HEK293 (cell line): ENCODE data around the gene CFAP97.

Experiments
- KLF16 ChIP-seq: fragments of 450-650 bp; formaldehyde crosslinking; IDR thresholded peaks from 2 replicates; pipeline ENCODE4 v1.5.1; 2017; ENCODE audit warnings: missing biosample characterization, missing genetic modification characterization
- TCF7L2 ChIP-seq: IDR thresholded peaks from 2 replicates; pipeline ENCODE4 v1.6.1; 2011; ENCODE audit warnings: low read depth, mild to moderate bottlenecking, inconsistent platforms, low read length, moderate library complexity, borderline replicate concordance
- ZNF239 ChIP-seq: fragments of 450-650 bp; formaldehyde crosslinking; IDR thresholded peaks from 2 replicates; pipeline ENCODE4 v1.5.1; 2016; ENCODE audit warnings: missing biosample characterization, missing genetic modification characterization
- ZNF366 ChIP-seq: fragments of 450-650 bp; formaldehyde crosslinking; conservative IDR thresholded peaks from 2 replicates; pipeline ENCODE4 v1.5.1; 2016; ENCODE audit warnings: missing biosample characterization, missing genetic modification characterization
- ZNF660 ChIP-seq: fragments of 450-650 bp; IDR thresholded peaks from 2 replicates; pipeline ENCODE4 v1.5.1; 2018; ENCODE audit warnings: missing biosample characterization, mild to moderate bottlenecking, missing genetic modification characterization
- ZNF830 ChIP-seq: fragments of 450-650 bp; IDR thresholded peaks from 2 replicates; pipeline ENCODE4 v1.5.0; 2018; ENCODE audit warnings: missing biosample characterization, missing genetic modification characterization, low read depth, mild to moderate bottlenecking, moderate library complexity
- ZSCAN16 ChIP-seq: fragments of 450-650 bp; formaldehyde crosslinking; IDR thresholded peaks from 2 replicates; pipeline ENCODE4 v1.5.1; 2016; ENCODE audit warnings: missing biosample characterization, missing genetic modification characterization
- TF ChIP-seq, protein P1 (sequence below): fragments of 450-650 bp; formaldehyde crosslinking; IDR thresholded peaks from 2 replicates; pipeline ENCODE4 v1.5.1; 2016; ENCODE audit warnings: missing biosample characterization, missing genetic modification characterization
- TF ChIP-seq, protein P2 (sequence below): fragments of 450-650 bp; formaldehyde crosslinking; conservative IDR thresholded peaks from 2 replicates; pipeline ENCODE4 v1.5.1; 2016; ENCODE audit warnings: low read depth, missing biosample characterization, missing genetic modification characterization

GRCh38 chr4:185120631-185120946 lies 83.2 kb downstream of the CFAP97 start:
- TF ChIP-seq, protein P1, sequence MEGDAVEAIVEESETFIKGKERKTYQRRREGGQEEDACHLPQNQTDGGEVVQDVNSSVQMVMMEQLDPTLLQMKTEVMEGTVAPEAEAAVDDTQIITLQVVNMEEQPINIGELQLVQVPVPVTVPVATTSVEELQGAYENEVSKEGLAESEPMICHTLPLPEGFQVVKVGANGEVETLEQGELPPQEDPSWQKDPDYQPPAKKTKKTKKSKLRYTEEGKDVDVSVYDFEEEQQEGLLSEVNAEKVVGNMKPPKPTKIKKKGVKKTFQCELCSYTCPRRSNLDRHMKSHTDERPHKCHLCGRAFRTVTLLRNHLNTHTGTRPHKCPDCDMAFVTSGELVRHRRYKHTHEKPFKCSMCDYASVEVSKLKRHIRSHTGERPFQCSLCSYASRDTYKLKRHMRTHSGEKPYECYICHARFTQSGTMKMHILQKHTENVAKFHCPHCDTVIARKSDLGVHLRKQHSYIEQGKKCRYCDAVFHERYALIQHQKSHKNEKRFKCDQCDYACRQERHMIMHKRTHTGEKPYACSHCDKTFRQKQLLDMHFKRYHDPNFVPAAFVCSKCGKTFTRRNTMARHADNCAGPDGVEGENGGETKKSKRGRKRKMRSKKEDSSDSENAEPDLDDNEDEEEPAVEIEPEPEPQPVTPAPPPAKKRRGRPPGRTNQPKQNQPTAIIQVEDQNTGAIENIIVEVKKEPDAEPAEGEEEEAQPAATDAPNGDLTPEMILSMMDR: no peak
- TF ChIP-seq ZNF239 (tag by site-specific recombination): no peak
- no peak for TF ChIP-seq ZNF830 (tag by site-specific recombination)
- TF ChIP-seq TCF7L2: no peak
- no peak for TF ChIP-seq KLF16 (tag by site-specific recombination)
- TF ChIP-seq ZNF660 (tag by site-specific recombination): no peak
- no peak for TF ChIP-seq ZNF366 (tag by site-specific recombination)
- TF ChIP-seq, protein P2, sequence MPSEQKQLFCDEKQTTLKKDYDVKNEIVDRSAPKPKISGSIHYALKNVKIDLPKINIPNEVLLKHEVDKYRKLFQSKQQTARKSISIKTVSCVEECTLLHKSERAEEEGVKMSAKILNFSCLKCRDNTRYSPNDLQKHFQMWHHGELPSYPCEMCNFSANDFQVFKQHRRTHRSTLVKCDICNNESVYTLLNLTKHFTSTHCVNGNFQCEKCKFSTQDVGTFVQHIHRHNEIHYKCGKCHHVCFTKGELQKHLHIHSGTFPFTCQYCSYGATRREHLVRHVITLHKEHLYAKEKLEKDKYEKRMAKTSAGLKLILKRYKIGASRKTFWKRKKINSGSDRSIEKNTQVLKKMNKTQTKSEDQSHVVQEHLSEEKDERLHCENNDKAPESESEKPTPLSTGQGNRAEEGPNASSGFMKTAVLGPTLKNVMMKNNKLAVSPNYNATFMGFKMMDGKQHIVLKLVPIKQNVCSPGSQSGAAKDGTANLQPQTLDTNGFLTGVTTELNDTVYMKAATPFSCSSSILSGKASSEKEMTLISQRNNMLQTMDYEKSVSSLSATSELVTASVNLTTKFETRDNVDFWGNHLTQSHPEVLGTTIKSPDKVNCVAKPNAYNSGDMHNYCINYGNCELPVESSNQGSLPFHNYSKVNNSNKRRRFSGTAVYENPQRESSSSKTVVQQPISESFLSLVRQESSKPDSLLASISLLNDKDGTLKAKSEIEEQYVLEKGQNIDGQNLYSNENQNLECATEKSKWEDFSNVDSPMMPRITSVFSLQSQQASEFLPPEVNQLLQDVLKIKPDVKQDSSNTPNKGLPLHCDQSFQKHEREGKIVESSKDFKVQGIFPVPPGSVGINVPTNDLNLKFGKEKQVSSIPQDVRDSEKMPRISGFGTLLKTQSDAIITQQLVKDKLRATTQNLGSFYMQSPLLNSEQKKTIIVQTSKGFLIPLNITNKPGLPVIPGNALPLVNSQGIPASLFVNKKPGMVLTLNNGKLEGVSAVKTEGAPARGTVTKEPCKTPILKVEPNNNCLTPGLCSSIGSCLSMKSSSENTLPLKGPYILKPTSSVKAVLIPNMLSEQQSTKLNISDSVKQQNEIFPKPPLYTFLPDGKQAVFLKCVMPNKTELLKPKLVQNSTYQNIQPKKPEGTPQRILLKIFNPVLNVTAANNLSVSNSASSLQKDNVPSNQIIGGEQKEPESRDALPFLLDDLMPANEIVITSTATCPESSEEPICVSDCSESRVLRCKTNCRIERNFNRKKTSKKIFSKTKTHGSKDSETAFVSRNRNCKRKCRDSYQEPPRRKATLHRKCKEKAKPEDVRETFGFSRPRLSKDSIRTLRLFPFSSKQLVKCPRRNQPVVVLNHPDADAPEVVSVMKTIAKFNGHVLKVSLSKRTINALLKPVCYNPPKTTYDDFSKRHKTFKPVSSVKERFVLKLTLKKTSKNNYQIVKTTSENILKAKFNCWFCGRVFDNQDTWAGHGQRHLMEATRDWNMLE (tag by site-specific recombination): no peak
- no peak for TF ChIP-seq ZSCAN16 (tag by site-specific recombination)
